Smooth muscle cell (in vitro differentiated cells): ENCODE results near the gene SCNM1. TPM values are rescaled to one million over a fixed set of nuclear protein-coding genes. Genes with fewer than 3 reads are reported as not detected.

Source experiments
- DNase-seq: peaks from one replicate; lab custom pipeline; 2025; ENCODE audit not compliant: unreplicated experiment; lab: John Stamatoyannopoulos, UW
- H2AFZ ChIP-seq: fragments of 200-600 bp; sonication (generic); 2 replicates; pipeline ENCODE4 v1.6.0; 2016; ENCODE audit warnings: antibody characterized with exemption, low read depth, mild to moderate bottlenecking
- H3F3A ChIP-seq: fragments of 200-600 bp; sonication (generic); 2 replicates; pipeline ENCODE4 v1.6.0; 2017; ENCODE audit warnings: antibody characterized with exemption, low read depth
- H3K27ac ChIP-seq: fragments of 200-600 bp; sonication (generic); 2 replicates; pipeline ENCODE4 v1.5.1; 2016; ENCODE audit warnings: low read depth, mild to moderate bottlenecking
- H3K27me3 ChIP-seq: fragments of 200-600 bp; sonication (generic); 2 replicates; pipeline ENCODE4 v1.6.1; 2016; ENCODE audit warnings: low read depth, mild to moderate bottlenecking
- H3K36me3 ChIP-seq: fragments of 200-600 bp; sonication (generic); 2 replicates; pipeline ENCODE4 v1.5.1; 2016; ENCODE audit warnings: low read depth
- H3K4me1 ChIP-seq: fragments of 200-600 bp; sonication (generic); 2 replicates; pipeline ENCODE4 v1.5.1; 2016; ENCODE audit warnings: low read depth
- H3K4me2 ChIP-seq: fragments of 200-600 bp; sonication (generic); 2 replicates; pipeline ENCODE4 v1.6.0; 2016; ENCODE audit warnings: mild to moderate bottlenecking
- H3K4me3 ChIP-seq: fragments of 200-600 bp; sonication (generic); 2 replicates; pipeline ENCODE4 v1.5.1; 2016; ENCODE audit warnings: mild to moderate bottlenecking
- H3K79me2 ChIP-seq: fragments of 200-600 bp; sonication (generic); 2 replicates; pipeline ENCODE4 v1.6.0; 2016; ENCODE audit warnings: low read depth, mild to moderate bottlenecking
- H3K9ac ChIP-seq: fragments of 200-600 bp; sonication (generic); 2 replicates; pipeline ENCODE4 v1.6.0; 2016; ENCODE audit warnings: low read depth
- H3K9me3 ChIP-seq: fragments of 200-600 bp; sonication (generic); replicated peaks from 2 replicates; pipeline ENCODE4 v1.5.1; 2016; ENCODE audit warnings: low read depth
- H4K20me1 ChIP-seq: fragments of 200-600 bp; sonication (generic); 2 replicates; pipeline ENCODE4 v1.6.0; 2016; ENCODE audit warnings: low read depth
- CTCF ChIP-seq: fragments of 200-600 bp; sonication (generic); IDR thresholded peaks from 2 replicates; pipeline ENCODE4 v1.5.1; 2017; ENCODE audit warnings: borderline replicate concordance, mild to moderate bottlenecking, antibody characterized with exemption; ENCODE audit not compliant: insufficient read depth, poor library complexity, severe bottlenecking
- WGBS: methylation state at CpG from one replicate; pipeline ENCODE4 v1.1.7; 2016; ENCODE audit warnings: low lambda C conversion rate; 5-methylcytosine and 5-hydroxymethylcytosine counted together
- polyA plus RNA-seq: library from polyadenylated mRNA; unstranded; fragments of >200 nt; fragmentation: Nextera tagmentation; extraction: Ambion mirVana; gene quantifications from 2 replicates; pipeline ENCODE4 v1.2.1, GENCODE V29; 2016
- total RNA-seq: library from RNA; depleted of rRNA; stranded (reverse); fragments of >200 nt; gene quantifications from 2 replicates; pipeline ENCODE4 v1.2.3, GENCODE V29; 2014

Gene SCNM1
- total and polyA plus RNA-seq, 2 experiments from 2014 or later: 49.7 to 94.8 TPM

GRCh38 chr1:151135433-151136385 lies 30.2 kb upstream of the SCNM1 start:
- Histone ChIP-seq H3K36me3 (no peaks in the 10 kb centered on the region), H3K27me3 (peaks cover 13% of the 10 kb centered on the region), H4K20me1 (no peaks in the 10 kb centered on the region), H3K4me3 (no peak overlapping the region), H3K79me2 (no peaks in the 10 kb centered on the region), H2AFZ (no peak overlapping the region), H3K9me3 (no peaks in the 10 kb centered on the region), H3K27ac (no peak overlapping the region), H3F3A (no peaks in the 10 kb centered on the region), H3K4me1 (peaks cover 6% of the 10 kb centered on the region), H3K9ac (no peak overlapping the region), H3K4me2 (no peak overlapping the region)
- DNase-seq: no peak
- 91% methylated on average over 12 of the region's 12 CpGs for WGBS
- no peak for TF ChIP-seq CTCF

- H3K27me3 ChIP-seq: peaks cover 6% of the 10 kb centered on the region
- no peak overlapping the region for H3K4me2 ChIP-seq
These were observed 28.2 kb upstream of the SCNM1 start for GRCh38 chr1:151137789-151138188.

GRCh38 chr1:151142411-151143056 lies 23.4 kb upstream of the SCNM1 start:
- H3K79me2 ChIP-seq: no peaks in the 10 kb centered on the region
- no peak overlapping the region for H3K4me2 ChIP-seq
- H3K9ac ChIP-seq: no peak overlapping the region
- no peak overlapping the region for H3K27ac ChIP-seq
- no peaks in the 10 kb centered on the region for H3K9me3 ChIP-seq
- peaks cover 17% of the 10 kb centered on the region for H3K4me1 ChIP-seq
- no peaks in the 10 kb centered on the region for H3K27me3 ChIP-seq
- H2AFZ ChIP-seq: no peak overlapping the region
- TF ChIP-seq CTCF: no peak
- WGBS: 45% methylated on average over 2 of the region's 5 CpGs
- no peaks in the 10 kb centered on the region for H4K20me1 ChIP-seq
- DNase-seq: no peak
- no peak overlapping the region for H3K4me3 ChIP-seq
- H3K36me3 ChIP-seq: no peaks in the 10 kb centered on the region
- H3F3A ChIP-seq: peaks cover 3% of the 10 kb centered on the region

More at GRCh38 chr1:151137789-151138188, 28.2 kb upstream of the SCNM1 start:
- Histone ChIP-seq H4K20me1 (no peaks in the 10 kb centered on the region), H2AFZ (no peak overlapping the region), H3K9ac (no peak overlapping the region), H3K36me3 (no peaks in the 10 kb centered on the region), H3K79me2 (no peaks in the 10 kb centered on the region), H3K27ac (no peak overlapping the region), H3F3A (no peaks in the 10 kb centered on the region), H3K4me3 (no peak overlapping the region), H3K9me3 (no peaks in the 10 kb centered on the region), H3K4me1 (no peaks in the 10 kb centered on the region)
- DNase-seq: no peak
- TF ChIP-seq CTCF: no peak
- 96% methylated on average over 7 of the region's 7 CpGs for WGBS
